CD1c-positive myeloid dendritic cell (primary cell): Measurements from ENCODE around the gene TEX13B.

Source experiments
- DNase-seq: peaks from one replicate; pipeline ENCODE4 v3.0.0-alpha.2; 2016; ENCODE audit errors: extremely low spot score

The TEX13B gene

GRCh38 chrX:107936434-107936730, 45.8 kb downstream of the TEX13B start:
- DNase-seq, result no peak

GRCh38 chrX:107935664-107936433, 46.3 kb downstream of the TEX13B start:
- DNase-seq, result no peak

- no peak for DNase-seq
Observed at GRCh38 chrX:107935200-107935599, 47.0 kb downstream of the TEX13B start.

GRCh38 chrX:107934262-107934661, 47.9 kb downstream of the TEX13B start:
- DNase-seq, result no peak
